KOPT-K1 (cell line): ENCODE data around the gene MAD1L1.

Experiments used
- H3K27ac ChIP-seq: fragments of 200-600 bp; sonication (generic); 2 replicates; pipeline ENCODE4 v1.5.1; 2016; ENCODE audit warnings: antibody characterized with exemption, mild to moderate bottlenecking, low read depth, low read length; ENCODE audit not compliant: poor library complexity, severe bottlenecking
- H3K36me3 ChIP-seq: fragments of 200-600 bp; sonication (generic); 2 replicates; pipeline ENCODE4 v1.5.1; 2017; ENCODE audit warnings: antibody characterized with exemption, mild to moderate bottlenecking, low read length, moderate library complexity; ENCODE audit not compliant: insufficient read depth
- H3K9me3 ChIP-seq: fragments of 200-600 bp; sonication (generic); 2 replicates; pipeline ENCODE4 v1.5.1; 2017; ENCODE audit warnings: antibody characterized with exemption, low read length, mild to moderate bottlenecking; ENCODE audit not compliant: insufficient read depth, poor library complexity, severe bottlenecking

The MAD1L1 gene

DNA sequence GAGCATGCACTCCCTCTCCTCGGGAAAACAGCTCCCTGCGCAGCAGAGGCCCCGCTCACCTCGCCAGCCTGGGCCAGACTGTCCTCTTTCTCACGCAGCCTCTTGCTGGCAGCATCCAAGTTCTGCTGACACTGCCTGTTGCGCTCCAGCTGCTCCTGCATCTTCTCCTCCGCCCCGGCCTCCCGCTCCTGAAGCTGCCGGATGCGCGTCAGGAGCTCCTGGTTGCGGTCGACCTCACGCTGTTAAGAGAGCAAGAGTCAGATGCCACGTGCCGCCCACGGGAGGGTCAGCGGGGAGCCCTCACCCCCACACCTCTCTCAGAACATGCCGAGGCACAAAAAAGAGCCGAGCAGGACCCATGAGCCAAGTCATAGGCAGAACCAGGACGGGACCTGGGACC lies 10.2 kb downstream of the MAD1L1 start:
- no peaks in the 10 kb centered on the region for H3K9me3 ChIP-seq
- no peak overlapping the region for H3K27ac ChIP-seq
- peaks cover 99% of the 10 kb centered on the region for H3K36me3 ChIP-seq

DNA sequence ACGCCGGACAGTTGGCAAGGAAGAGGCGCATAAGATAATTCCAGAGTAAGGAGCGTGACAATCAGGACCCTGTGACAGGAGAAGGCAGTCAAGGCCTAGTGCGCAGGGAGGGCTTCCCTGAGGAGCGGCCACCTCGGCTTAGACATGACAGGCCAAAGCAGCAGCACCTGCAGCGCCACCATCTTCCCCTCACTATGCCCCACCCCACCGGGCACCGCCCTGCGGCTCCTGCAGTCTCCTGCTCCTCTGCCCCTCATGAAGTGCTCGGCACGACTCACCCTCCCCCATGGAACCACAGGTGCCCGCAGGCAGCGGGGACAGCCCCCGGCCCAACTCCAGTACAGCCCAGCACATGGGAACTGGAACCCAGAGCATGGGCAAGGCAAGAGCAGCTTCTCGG lies 11.8 kb downstream of the MAD1L1 start:
- no peak overlapping the region for H3K27ac ChIP-seq
- no peaks in the 10 kb centered on the region for H3K9me3 ChIP-seq
- H3K36me3 ChIP-seq: peaks cover 99% of the 10 kb centered on the region

DNA sequence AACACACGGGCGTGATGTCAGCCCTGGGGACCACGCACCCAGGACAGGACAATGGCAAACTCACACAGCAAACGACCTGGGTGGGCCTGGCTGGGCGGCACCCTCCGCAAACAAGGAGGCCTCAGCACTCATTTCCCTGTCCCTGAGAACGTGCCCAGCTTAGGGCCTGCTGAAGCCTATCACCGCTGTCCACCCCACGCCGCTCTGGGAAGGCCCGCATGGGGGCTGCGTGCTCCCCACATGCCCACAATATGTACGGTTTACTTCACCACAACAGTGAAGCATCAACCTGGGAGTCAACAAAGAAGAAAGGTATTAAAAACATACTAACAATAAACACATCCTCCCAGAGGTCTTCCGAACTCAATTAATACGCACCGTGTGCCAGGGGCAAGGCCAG lies 12.2 kb downstream of the MAD1L1 start:
- H3K9me3 ChIP-seq: no peaks in the 10 kb centered on the region
- H3K27ac ChIP-seq: no peak overlapping the region
- H3K36me3 ChIP-seq: peaks cover 99% of the 10 kb centered on the region

DNA sequence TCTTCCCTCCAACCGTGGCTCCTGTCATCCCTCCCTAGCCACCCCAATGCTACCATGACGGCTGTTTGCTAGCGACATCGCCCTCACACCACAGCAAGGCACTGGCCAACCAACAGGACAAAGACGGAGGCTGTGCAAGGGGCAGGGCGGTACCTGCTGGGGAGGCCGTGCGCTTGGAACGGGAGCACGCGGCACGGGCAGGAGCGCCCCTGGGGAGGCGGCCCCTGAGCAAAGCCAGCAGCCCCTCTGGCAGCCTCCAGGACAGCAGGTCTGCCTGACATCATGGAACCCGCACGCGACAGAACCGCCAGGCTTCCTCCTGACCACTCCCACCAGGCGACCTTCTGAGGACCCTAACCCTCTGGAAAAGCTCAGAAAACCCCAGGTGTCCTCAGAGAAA lies 12.7 kb downstream of the MAD1L1 start:
- Histone ChIP-seq H3K36me3 (peaks cover 99% of the 10 kb centered on the region), H3K9me3 (no peaks in the 10 kb centered on the region), H3K27ac (no peak overlapping the region)

DNA sequence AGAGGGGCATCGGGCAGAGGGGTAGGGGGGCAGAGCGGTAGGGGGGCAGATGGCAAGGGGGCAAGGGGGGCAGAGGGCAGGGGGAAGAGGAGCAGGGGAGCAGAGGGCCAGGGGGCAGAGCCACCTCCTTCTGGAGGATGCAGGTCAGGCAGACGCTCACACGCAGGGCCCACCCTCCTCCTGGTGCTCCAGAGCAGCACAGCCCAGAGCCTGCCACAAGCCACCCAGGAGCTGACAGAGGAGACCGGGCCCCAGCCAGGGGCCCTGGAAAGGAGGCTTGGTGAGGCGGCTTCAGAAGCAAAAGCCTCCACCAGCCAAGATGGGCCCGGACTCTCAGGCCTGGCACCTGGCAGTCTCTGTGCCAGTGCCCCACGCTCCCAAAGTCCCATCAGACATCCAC lies 13.1 kb downstream of the MAD1L1 start:
- H3K9me3 ChIP-seq: no peaks in the 10 kb centered on the region
- H3K27ac ChIP-seq: no peak overlapping the region
- peaks cover 99% of the 10 kb centered on the region for H3K36me3 ChIP-seq

DNA sequence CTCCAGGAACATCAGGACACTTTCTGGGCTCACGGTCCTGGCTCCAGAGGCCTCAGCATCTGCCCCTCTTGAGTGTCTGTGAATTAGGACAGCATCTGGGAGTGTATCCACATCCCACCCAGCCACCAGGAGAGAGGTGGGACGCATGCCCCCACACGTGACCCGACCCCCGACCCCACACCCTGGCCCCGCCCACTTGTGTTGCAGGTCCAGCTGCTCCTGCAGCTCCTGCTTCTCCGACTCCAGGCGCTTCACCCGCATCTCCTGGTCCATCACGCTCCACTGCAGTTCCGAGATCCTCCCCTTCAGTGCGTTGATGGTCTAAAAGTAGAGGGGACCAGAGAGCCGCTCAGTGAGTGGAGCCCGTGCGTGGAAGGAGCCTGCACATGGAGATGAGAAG lies 13.6 kb downstream of the MAD1L1 start:
- no peak overlapping the region for H3K27ac ChIP-seq
- peaks cover 99% of the 10 kb centered on the region for H3K36me3 ChIP-seq
- no peaks in the 10 kb centered on the region for H3K9me3 ChIP-seq

DNA sequence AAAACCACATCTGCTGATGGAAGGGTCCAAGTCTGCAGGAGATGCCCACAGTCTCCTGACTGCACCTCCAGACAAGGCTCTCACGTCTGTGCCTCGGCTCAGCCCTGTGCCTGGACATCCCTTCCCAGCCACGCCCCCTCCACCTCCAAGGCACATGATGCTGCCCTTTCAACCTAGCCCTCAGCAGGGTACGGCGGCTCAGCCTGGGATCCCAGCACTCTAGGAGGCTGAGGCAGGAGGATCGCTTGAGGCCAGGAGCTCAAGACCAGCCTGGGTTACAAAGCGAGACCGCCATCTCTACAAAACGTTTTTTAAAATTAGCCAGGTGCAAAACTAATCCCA lies 14.3 kb downstream of the MAD1L1 start:
- H3K9me3 ChIP-seq: no peaks in the 10 kb centered on the region
- no peak overlapping the region for H3K27ac ChIP-seq
- peaks cover 99% of the 10 kb centered on the region for H3K36me3 ChIP-seq

DNA sequence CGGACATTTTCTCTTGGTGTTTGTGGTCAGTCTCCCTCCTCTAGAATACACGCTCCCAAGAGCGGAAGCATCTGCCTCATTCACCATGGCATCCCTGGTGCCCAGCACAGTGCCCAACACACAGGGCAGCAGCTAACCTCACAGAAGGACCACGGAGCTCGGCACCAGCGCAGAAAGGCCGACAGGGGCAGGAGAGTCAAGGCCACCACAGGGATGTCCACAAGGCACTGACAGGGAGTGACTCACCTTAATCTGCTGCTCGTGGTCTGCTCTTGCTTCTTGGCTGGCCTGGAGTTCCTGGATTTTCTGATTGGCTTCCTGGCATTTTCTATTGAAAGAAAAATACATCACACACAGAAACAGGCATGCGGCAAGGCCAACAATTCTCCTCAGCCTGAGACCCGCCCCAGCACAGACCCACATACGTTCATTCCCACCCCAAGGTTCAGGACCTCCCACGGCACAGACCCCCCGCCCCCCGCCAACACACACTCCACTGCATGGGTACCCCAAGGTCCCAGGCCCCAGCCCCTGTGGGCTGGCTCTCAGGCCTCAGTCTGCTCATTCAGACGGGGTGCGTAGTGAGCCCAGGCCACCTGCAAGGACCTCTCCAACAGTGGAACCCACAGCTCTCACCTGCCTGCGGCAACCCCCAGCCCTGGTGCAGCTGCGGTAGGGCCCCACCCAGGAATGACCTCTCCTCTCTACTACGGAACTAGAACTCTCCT lies 14.9 kb downstream of the MAD1L1 start:
- no peaks in the 10 kb centered on the region for H3K9me3 ChIP-seq
- H3K27ac ChIP-seq: no peak overlapping the region
- H3K36me3 ChIP-seq: peaks cover 99% of the 10 kb centered on the region

DNA sequence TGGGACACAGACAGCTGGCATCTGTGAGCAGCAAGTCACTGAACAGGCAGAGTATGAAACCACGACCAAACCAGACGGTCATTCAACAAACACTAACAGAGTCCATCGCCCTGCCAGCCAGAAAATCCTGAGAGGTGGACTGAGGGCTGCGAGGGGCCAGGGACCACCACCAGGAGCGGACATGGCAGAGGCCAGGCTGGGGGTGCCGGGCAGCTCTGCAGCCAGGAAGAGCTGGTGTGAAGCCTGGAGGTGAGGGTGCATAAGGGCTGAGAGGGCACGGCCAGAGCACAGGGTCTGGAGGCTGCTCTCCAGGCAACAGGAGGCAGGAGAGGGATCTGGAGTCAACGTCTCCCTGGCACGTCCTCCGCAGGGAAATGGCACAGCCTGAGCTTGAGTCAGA lies 15.5 kb downstream of the MAD1L1 start:
- no peak overlapping the region for H3K27ac ChIP-seq
- peaks cover 99% of the 10 kb centered on the region for H3K36me3 ChIP-seq
- no peaks in the 10 kb centered on the region for H3K9me3 ChIP-seq

DNA sequence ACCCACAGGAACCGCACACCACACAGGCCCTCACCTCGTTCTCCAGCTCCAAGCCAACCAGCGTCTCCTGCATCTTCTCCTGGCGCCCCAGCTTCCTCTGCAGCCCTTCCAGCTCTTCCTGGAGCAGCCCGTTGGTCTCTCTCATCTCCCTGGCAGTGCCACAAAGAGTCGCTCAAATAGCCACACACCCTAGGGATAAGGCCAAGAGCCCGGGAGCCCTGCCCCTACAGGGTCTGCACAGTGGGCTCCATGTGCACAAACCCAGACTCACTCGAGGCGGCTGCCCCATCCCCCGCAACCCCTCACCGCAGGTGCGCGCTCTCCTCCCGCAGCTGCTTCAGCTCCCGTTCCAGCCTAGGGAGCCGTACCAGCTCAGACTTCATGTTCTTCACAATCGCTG lies 16.9 kb downstream of the MAD1L1 start:
- Histone ChIP-seq H3K36me3 (peaks cover 99% of the 10 kb centered on the region), H3K27ac (peak overlapping the region; percentile 31), H3K9me3 (no peaks in the 10 kb centered on the region)

DNA sequence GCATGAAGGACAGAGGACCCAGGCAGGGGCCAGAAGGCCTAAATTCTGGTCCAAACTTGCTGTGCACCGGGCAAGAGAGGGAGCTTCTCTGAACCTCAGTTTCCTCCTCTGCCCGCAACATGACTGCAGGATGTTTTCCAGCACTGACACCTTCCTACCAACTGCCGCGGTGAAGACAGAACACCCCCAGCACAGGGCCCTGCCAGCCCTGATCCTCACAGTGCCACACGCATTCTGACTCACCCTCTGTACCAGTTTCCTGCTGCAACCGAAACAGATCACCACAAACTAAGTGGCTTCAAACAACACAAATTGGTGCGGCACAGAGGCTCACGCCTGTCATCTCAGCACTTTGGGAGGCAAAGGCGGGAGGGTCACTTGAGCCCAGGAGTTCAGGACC lies 18.1 kb downstream of the MAD1L1 start:
- H3K36me3 ChIP-seq: peaks cover 97% of the 10 kb centered on the region
- no peaks in the 10 kb centered on the region for H3K9me3 ChIP-seq
- H3K27ac ChIP-seq: peak overlapping the region; percentile 57

DNA sequence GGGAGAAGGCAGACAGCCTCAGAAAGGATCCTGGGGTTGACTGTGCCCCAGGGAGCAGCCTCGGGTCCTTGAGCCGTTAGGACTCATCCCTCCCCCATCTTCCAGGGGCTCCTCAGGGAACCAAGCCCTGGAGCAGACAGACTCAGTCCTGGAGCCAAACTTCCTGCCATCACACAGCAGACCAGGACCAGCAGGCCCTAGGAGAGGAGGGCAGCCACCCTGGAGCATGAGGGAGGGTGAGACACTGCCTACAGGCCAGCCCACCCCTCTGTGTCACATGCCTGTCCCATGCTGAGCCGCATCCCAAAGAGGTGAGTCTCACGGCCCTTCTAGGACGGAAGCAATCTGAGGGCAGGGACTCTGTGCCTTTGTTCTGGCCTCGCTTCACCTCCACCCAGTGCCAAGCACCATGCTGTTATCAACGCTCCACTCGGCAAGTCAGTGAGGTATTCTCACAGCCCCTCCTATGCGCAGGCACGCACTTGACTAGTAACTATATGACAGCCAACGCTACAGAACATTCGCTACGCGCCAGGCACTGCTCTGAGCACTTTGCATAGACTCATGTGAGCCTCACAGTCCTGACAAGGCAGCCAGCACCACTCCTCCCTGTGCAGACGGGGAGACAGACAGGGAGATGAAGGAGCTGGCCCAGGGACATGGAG lies 19.1 kb downstream of the MAD1L1 start:
- Histone ChIP-seq H3K36me3 (peaks cover 98% of the 10 kb centered on the region), H3K27ac (peak overlapping the region; percentile 57)

DNA sequence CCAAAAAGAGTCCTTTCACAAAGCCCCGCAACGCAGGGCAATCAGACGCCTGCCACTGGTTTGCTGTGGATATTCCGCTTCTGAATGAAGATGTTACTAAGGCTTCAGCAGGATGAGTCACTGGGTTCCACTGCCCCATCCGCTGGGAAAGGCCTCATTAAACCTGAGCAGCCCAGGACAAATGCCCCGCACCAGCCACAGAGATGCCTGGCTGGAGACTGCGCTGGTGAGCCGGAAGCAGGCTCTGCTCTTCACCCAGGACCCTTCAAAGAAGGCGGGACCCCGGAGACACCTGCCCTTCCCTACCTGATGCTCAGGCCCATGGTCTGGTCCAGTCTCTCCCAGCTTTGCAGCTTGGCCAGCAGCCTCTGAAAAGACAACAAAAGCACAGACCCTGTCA lies 19.8 kb downstream of the MAD1L1 start:
- Histone ChIP-seq H3K27ac (no peak overlapping the region), H3K9me3 (no peaks in the 10 kb centered on the region), H3K36me3 (peaks cover 98% of the 10 kb centered on the region)

More for the DNA sequence above, 19.1 kb downstream of the MAD1L1 start:
- H3K9me3 ChIP-seq: no peaks in the 10 kb centered on the region

DNA sequence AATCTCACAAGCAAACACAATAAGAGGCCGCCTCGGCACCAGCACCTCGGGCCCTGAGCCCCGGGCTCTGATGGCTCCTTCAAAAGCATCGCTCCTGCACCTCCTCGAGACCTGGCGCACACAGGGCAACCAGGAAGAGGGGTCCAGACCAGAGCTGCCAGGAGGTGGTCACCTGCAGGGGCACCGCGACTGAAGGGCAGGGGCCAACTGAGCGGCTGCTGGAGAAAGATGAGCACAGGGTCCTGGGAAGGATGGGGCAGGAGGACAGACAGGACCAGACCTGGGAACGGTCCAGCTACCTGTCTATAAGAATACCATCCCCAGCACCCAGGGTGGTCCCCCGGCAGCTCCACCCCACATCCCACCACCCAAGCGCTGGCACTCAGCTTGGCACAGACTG lies 20.8 kb downstream of the MAD1L1 start:
- no peaks in the 10 kb centered on the region for H3K9me3 ChIP-seq
- peaks cover 98% of the 10 kb centered on the region for H3K36me3 ChIP-seq
- no peak overlapping the region for H3K27ac ChIP-seq

DNA sequence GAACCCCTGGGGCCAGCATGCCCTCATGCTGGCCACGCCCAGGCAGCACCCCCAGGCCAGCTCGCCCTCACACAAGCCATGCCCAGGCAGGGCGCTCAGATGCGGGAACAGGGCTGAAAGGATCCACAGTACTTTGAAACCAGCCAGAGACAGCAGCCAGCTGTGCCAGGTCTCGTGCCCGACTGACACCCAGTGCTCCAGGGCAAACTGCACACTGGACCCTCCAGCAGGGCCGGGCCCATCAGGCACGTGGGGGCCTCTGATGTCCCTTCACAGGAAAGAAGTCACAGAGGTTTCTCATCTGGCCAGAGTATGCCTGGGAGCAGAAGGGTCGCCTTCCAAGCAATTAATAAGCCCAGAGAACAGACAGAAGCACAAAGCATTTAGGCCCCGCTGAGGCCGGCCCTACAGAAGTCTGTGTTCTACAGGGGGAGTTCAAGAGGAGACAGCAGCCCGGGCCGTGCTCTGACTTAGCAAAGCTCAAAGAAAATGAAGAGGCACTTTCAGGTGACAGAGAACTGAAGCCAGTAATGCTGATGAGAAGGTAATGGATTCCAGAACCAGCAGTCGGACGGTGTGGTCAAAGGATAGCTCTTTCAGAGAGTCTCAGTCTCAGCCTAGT lies 21.4 kb downstream of the MAD1L1 start:
- H3K27ac ChIP-seq: no peak overlapping the region
- H3K9me3 ChIP-seq: no peaks in the 10 kb centered on the region
- peaks cover 98% of the 10 kb centered on the region for H3K36me3 ChIP-seq
